SU-DHL-6 (cell line): ENCODE results near the gene BRSK1.
A peak's percentile ranks its signal among the peaks of the same experiment; 100 is the strongest.

Experiments used
- H2AFZ ChIP-seq: fragments of 200-600 bp; sonication (generic); 2 replicates; pipeline ENCODE4 v1.6.1; 2014; ENCODE audit warnings: low read depth, mild to moderate bottlenecking, moderate library complexity, mixed read lengths, antibody characterized with exemption, low read length; ENCODE audit not compliant: severe bottlenecking
- H3F3A ChIP-seq: fragments of 200-600 bp; shearing (Covaris generic); 2 replicates; pipeline ENCODE4 v1.6.0; 2016; ENCODE audit warnings: antibody characterized with exemption, mild to moderate bottlenecking; ENCODE audit not compliant: insufficient read depth
- H3K27ac ChIP-seq: fragments of 200-600 bp; sonication (generic); 2 replicates; pipeline ENCODE4 v1.5.1; 2016; ENCODE audit warnings: low read depth, mild to moderate bottlenecking, low read length, moderate library complexity, mixed read lengths
- H3K27me3 ChIP-seq: fragments of 200-600 bp; sonication (generic), shearing (Covaris generic); 2 replicates; pipeline ENCODE4 v1.6.0; 2014; ENCODE audit warnings: mild to moderate bottlenecking, low read length
- H3K36me3 ChIP-seq: fragments of 200-600 bp; sonication (generic); 2 replicates; pipeline ENCODE4 v1.6.1; 2014; ENCODE audit warnings: mild to moderate bottlenecking, low read length, mixed read lengths
- H3K4me2 ChIP-seq: fragments of 300-600, 200-600 bp; shearing (Covaris generic), sonication (generic); 2 replicates; pipeline ENCODE4 v1.6.0; 2014; ENCODE audit warnings: low read length, low read depth, mild to moderate bottlenecking; ENCODE audit not compliant: poor library complexity, severe bottlenecking
- H3K4me3 ChIP-seq: fragments of 200-600 bp; sonication (generic); 2 replicates; pipeline ENCODE4 v1.5.1; 2014; ENCODE audit warnings: antibody characterized with exemption, low read length, mild to moderate bottlenecking, mixed read lengths; ENCODE audit not compliant: insufficient read depth, poor library complexity, severe bottlenecking
- H3K79me2 ChIP-seq: fragments of 200-600 bp; sonication (generic); 2 replicates; pipeline ENCODE4 v1.6.1; 2014; ENCODE audit warnings: mild to moderate bottlenecking, low read length, moderate library complexity; ENCODE audit not compliant: insufficient read depth
- H3K9ac ChIP-seq: fragments of 200-600 bp; sonication (generic); 2 replicates; pipeline ENCODE4 v1.7.0; 2014; ENCODE audit warnings: mild to moderate bottlenecking, low read length
- H3K9me2 ChIP-seq: fragments of 200-600 bp; sonication (generic); replicated peaks from 2 replicates; pipeline ENCODE4 v1.6.1; 2014; ENCODE audit warnings: low read length; ENCODE audit not compliant: insufficient read depth
- H3K9me3 ChIP-seq: fragments of 200-600 bp; sonication (generic); 2 replicates; pipeline ENCODE4 v1.6.1; 2014; ENCODE audit warnings: low read length, mixed read lengths; ENCODE audit not compliant: insufficient read depth
- H4K20me1 ChIP-seq: fragments of 200-600 bp; sonication (generic); 2 replicates; pipeline ENCODE4 v1.6.1; 2014; ENCODE audit warnings: low read depth, mild to moderate bottlenecking, antibody characterized with exemption, low read length, moderate library complexity, mixed read lengths
- EZH2phosphoT487 ChIP-seq: fragments of 200-600 bp; sonication (generic), shearing (Covaris generic); conservative IDR thresholded peaks from 2 replicates; pipeline ENCODE4 v1.6.1; 2018; ENCODE audit warnings: mild to moderate bottlenecking, antibody characterized with exemption, low read length, moderate library complexity, mixed read lengths
- TF ChIP-seq, protein P1 (sequence below): fragments of 200-600 bp; sonication (generic); IDR thresholded peaks from one replicate; pipeline ENCODE4 v1.5.1; 2017; ENCODE audit warnings: antibody characterized with exemption, mild to moderate bottlenecking, low read length, moderate library complexity; ENCODE audit not compliant: insufficient read depth, poor library complexity, severe bottlenecking

BRSK1 gene

DNA sequence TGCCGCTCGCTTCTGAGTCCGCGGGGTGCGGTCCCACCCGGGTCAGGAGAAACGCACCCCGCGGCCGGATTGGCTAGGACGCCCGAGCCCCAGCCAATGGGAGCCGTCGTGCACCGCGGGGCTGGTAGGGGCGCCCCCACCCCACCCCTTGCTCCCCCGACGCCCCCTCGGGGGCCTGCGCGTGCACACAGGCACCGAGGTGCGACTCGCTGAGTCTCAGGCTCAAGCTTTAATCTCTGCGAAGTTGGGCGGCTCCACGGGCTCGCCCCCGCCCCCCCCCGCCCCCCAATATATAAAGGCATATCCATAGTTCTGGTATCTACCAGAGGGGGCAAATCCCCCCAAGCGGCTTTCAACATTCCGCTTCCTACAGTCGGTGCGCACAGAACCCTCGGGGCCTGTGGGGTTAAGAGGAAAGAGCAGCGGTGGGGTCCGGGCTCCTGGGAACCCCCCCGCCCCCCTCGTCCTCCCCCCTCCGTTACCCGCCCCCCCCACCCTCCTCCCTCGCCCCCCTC lies 71.0 kb downstream of the BRSK1 start, which contains the start of gene COX6B2:
Gene COX6B2, minus strand, starts transcription at position 22 of the 515 bp plus-strand sequence. CDS start 198 bp downstream, outside the sequence.
- Histone ChIP-seq H2AFZ (no peak within 1 kb of the TSS), H4K20me1 (no peaks in the 10 kb centered on the region), H3K27ac (no peak within 1 kb of the TSS), H3K4me2 (peak within 1 kb of the TSS; percentile 39), H3K9me3 (no peaks in the 10 kb centered on the region), H3K9me2 (no peaks in the 10 kb centered on the region), H3K4me3 (peak within 1 kb of the TSS; percentile 7), H3K79me2 (no peaks in the 10 kb centered on the region), H3K9ac (0 out of 2 replicates have a peak within 1 kb of the TSS, but pooled peaks have one; percentile 4), H3F3A (no peaks in the 10 kb centered on the region), H3K27me3 (no peaks in the 10 kb centered on the region), H3K36me3 (no peaks in the 10 kb centered on the region)
- TF ChIP-seq, protein P1, sequence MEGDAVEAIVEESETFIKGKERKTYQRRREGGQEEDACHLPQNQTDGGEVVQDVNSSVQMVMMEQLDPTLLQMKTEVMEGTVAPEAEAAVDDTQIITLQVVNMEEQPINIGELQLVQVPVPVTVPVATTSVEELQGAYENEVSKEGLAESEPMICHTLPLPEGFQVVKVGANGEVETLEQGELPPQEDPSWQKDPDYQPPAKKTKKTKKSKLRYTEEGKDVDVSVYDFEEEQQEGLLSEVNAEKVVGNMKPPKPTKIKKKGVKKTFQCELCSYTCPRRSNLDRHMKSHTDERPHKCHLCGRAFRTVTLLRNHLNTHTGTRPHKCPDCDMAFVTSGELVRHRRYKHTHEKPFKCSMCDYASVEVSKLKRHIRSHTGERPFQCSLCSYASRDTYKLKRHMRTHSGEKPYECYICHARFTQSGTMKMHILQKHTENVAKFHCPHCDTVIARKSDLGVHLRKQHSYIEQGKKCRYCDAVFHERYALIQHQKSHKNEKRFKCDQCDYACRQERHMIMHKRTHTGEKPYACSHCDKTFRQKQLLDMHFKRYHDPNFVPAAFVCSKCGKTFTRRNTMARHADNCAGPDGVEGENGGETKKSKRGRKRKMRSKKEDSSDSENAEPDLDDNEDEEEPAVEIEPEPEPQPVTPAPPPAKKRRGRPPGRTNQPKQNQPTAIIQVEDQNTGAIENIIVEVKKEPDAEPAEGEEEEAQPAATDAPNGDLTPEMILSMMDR: no peak
- TF ChIP-seq EZH2phosphoT487: no peak

DNA sequence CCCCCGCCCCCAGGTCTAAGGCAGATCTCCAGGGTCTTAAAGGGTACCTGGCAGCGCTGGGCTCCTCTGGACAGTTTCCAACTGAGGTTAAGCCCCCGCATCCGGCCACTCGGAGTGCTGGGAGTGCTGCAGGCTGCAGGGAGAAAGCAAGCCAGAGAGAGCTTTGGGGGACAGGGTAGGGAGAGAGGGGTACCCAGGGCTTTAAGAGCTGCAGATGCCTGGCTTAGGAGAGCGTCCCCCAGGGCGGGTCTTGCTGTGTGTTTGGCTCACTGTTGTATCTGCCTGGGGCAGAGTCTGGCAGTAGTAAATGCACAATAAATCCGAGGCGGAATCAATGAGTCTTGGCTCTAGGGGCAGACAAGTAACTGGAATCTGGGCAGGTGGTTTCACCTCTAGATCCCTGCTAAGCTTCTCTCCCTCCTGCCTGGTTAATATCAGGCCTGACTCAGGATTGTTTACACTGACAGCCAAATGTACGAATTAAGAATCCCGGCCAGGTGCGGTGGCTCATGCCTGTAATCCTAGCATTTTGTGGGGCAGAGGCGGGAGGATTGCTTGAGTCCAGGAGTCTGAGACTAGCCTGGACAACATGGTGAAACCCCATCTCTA lies 71.5 kb downstream of the BRSK1 start:
- Histone ChIP-seq H3K9me2 (no peaks in the 10 kb centered on the region), H3F3A (no peaks in the 10 kb centered on the region), H3K4me2 (no peak overlapping the region), H3K36me3 (no peaks in the 10 kb centered on the region), H3K27me3 (no peaks in the 10 kb centered on the region), H3K27ac (no peak overlapping the region), H2AFZ (no peak overlapping the region), H3K79me2 (no peaks in the 10 kb centered on the region), H3K9me3 (no peaks in the 10 kb centered on the region), H3K9ac (no peak overlapping the region), H3K4me3 (no peak overlapping the region), H4K20me1 (no peaks in the 10 kb centered on the region)
- TF ChIP-seq, protein P1: no peak
- TF ChIP-seq EZH2phosphoT487: no peak

DNA sequence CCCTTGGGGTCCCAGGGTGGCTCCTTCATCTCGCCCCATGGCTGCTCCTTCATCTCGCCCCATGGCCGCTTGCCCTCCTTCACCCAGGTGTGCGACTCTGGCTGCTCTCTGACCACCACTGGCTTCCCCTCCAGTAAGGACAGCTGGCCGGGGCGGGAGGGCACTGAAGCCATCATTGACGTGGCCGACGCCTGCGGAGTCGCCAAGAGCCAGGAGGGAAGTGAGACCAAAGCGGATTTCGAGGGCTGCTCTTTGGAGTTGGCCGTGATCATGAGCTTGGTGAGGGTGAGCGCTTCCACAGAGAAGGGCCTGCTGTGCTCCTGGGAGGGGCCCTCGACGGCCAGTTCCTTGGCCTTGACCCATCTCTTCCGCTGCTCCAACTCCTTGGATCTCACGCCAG lies 74.7 kb downstream of the BRSK1 start:
- TF ChIP-seq EZH2phosphoT487: no peak
- TF ChIP-seq, protein P1: no peak
- Histone ChIP-seq H3F3A (no peaks in the 10 kb centered on the region), H3K79me2 (no peaks in the 10 kb centered on the region), H2AFZ (no peak overlapping the region), H3K4me3 (no peak overlapping the region), H3K27me3 (no peaks in the 10 kb centered on the region), H3K36me3 (no peaks in the 10 kb centered on the region), H3K9me2 (no peaks in the 10 kb centered on the region), H3K9ac (no peak overlapping the region), H3K9me3 (no peaks in the 10 kb centered on the region), H3K27ac (no peak overlapping the region), H3K4me2 (no peak overlapping the region), H4K20me1 (no peaks in the 10 kb centered on the region)
